IMR-90 (cell line): ENCODE data around the gene FIS1. TPM values are rescaled to one million over a fixed set of nuclear protein-coding genes. Genes with fewer than 3 reads are reported as not detected.

Experiments
- ATAC-seq: fragments of 200-7000 bp; cut with Tn5 transposase; 2 replicates; pipeline ENCODE4 v1.9.1; 2020; ENCODE audit warnings: low read depth, mild to moderate bottlenecking, moderate library complexity
- BruUV-seq: library from RNA; stranded (reverse); fragments of 400-500 nt; replicated peaks from 2 replicates; lab custom pipeline; 2021; lab: Mats Ljungman, UMichigan
- CTCF ChIA-PET: fragments of 300-600 bp; formaldehyde crosslinking; extraction: SDS; loops from one replicate; lab custom pipeline; 2021; ENCODE audit warnings: antibody characterized with exemption; lab: Yijun Ruan, JAX
- POLR2A ChIA-PET: fragments of 300-600 bp; sonication (Branson Sonifier 250); formaldehyde crosslinking; loops from one replicate; lab custom pipeline; 2022; ENCODE audit warnings: antibody characterized with exemption; ENCODE audit not compliant: unreplicated experiment; lab: Charles Lee
- DNase-seq: peaks from one replicate; pipeline ENCODE4 v3.0.0; 2013
- H2AFZ ChIP-seq: replicated peaks from 2 replicates; pipeline ENCODE3; 2013; ENCODE audit warnings: low read length, mild to moderate bottlenecking; ENCODE audit not compliant: poor library complexity
- H2AK5ac ChIP-seq: 2 replicates; pipeline ENCODE4 v1.6.1; 2013; ENCODE audit warnings: low read depth, low read length, inconsistent platforms
- H2AK9ac ChIP-seq: replicated peaks from 2 replicates; pipeline ENCODE3; 2013; ENCODE audit warnings: mild to moderate bottlenecking, low read depth, low read length, moderate library complexity; ENCODE audit not compliant: poor library complexity
- H2BK120ac ChIP-seq: 2 replicates; pipeline ENCODE4 v1.6.1; 2013; ENCODE audit warnings: low read depth, low read length, inconsistent platforms
- H2BK15ac ChIP-seq: 3 replicates; pipeline ENCODE4 v1.6.1; 2013; ENCODE audit warnings: low read depth, low read length, inconsistent platforms
- H2BK20ac ChIP-seq: 2 replicates; pipeline ENCODE4 v1.6.1; 2013; ENCODE audit warnings: low read depth, mild to moderate bottlenecking, inconsistent platforms, low read length, moderate library complexity
- H2BK5ac ChIP-seq: 2 replicates; pipeline ENCODE4 v1.6.1; 2013; ENCODE audit warnings: mild to moderate bottlenecking, low read depth, low read length, inconsistent platforms; ENCODE audit not compliant: poor library complexity, severe bottlenecking
- H3K14ac ChIP-seq: replicated peaks from 2 replicates; pipeline ENCODE4 v1.6.1; 2013; ENCODE audit warnings: low read depth, low read length, inconsistent platforms
- H3K18ac ChIP-seq: 2 replicates; pipeline ENCODE4 v1.6.1; 2013; ENCODE audit warnings: low read depth, low read length, control low read depth
- H3K23ac ChIP-seq: 2 replicates; pipeline ENCODE4 v1.6.1; 2013; ENCODE audit warnings: low read depth, low read length, inconsistent platforms
- H3K27ac ChIP-seq: 2 replicates; pipeline ENCODE4 v1.5.1; 2013; ENCODE audit warnings: mild to moderate bottlenecking, control low read depth, low read length; ENCODE audit not compliant: insufficient read depth
- H3K27me3 ChIP-seq: 2 replicates; pipeline ENCODE4 v1.6.1; 2013; ENCODE audit warnings: low read length; ENCODE audit not compliant: control insufficient read depth, insufficient read depth
- H3K36me3 ChIP-seq: 2 replicates; pipeline ENCODE4 v1.6.1; 2013; ENCODE audit warnings: low read length, mixed read lengths; ENCODE audit not compliant: control insufficient read depth, insufficient read depth
- H3K4ac ChIP-seq: 2 replicates; pipeline ENCODE4 v1.6.1; 2013; ENCODE audit warnings: low read depth, low read length, inconsistent platforms
- H3K4me1 ChIP-seq: 2 replicates; pipeline ENCODE4 v1.6.1; 2013; ENCODE audit warnings: low read length, mixed read lengths; ENCODE audit not compliant: control insufficient read depth, insufficient read depth
- H3K4me2 ChIP-seq: 2 replicates; pipeline ENCODE4 v1.6.1; 2013; ENCODE audit warnings: low read depth, mild to moderate bottlenecking, control low read depth, low read length, moderate library complexity
- H3K4me3 ChIP-seq: 2 replicates; pipeline ENCODE4 v1.5.1; 2013; ENCODE audit warnings: low read depth, mild to moderate bottlenecking, control low read depth, low read length, moderate library complexity; ENCODE audit not compliant: insufficient read depth
- H3K56ac ChIP-seq: 2 replicates; pipeline ENCODE4 v1.6.1; 2013; ENCODE audit warnings: low read length, inconsistent platforms; ENCODE audit not compliant: insufficient read depth; ENCODE audit errors: extremely low read depth
- H3K79me1 ChIP-seq, 2 experiments: 2 replicates each; pipeline ENCODE4 v1.6.1; 2013; ENCODE audit warnings: low read length in 2 of 2, inconsistent platforms in 1 of 2, low read depth in 1 of 2
- H3K9ac ChIP-seq: 2 replicates; pipeline ENCODE4 v1.6.1; 2013; ENCODE audit warnings: low read depth, low read length, control low read depth
- H3K9me1 ChIP-seq: 2 replicates; pipeline ENCODE4 v1.6.1; 2013; ENCODE audit warnings: low read length, inconsistent platforms; ENCODE audit not compliant: insufficient read depth
- H3K9me3 ChIP-seq: 2 replicates; pipeline ENCODE4 v1.6.1; 2013; ENCODE audit warnings: low read length; ENCODE audit not compliant: control insufficient read depth, insufficient read depth
- H4K20me1 ChIP-seq: 2 replicates; pipeline ENCODE4 v1.6.1; 2013; ENCODE audit warnings: low read length, inconsistent platforms; ENCODE audit not compliant: insufficient read depth
- H4K5ac ChIP-seq: 2 replicates; pipeline ENCODE4 v1.6.1; 2013; ENCODE audit warnings: mild to moderate bottlenecking, low read depth, low read length, control low read depth
- H4K8ac ChIP-seq, 2 experiments: 2 replicates each; pipeline ENCODE4 v1.6.1; 2013; ENCODE audit warnings: low read depth in 2 of 2, low read length in 2 of 2, control low read depth in 1 of 2, inconsistent platforms in 1 of 2
- H4K91ac ChIP-seq: 2 replicates; pipeline ENCODE4 v1.6.1; 2013; ENCODE audit warnings: low read depth, low read length, inconsistent platforms; ENCODE audit not compliant: insufficient read depth
- BHLHE40 ChIP-seq: fragments of 150-350 bp; IDR thresholded peaks from 2 replicates; pipeline ENCODE4 v1.6.1; 2016; ENCODE audit warnings: mild to moderate bottlenecking, low read depth, low read length
- CEBPB ChIP-seq: IDR thresholded peaks from 2 replicates; pipeline ENCODE4 v1.6.1; 2012; ENCODE audit warnings: low read depth, low read length, improper control_type of control experiment
- CHD1 ChIP-seq: IDR thresholded peaks from 2 replicates; pipeline ENCODE4 v1.6.1; 2012; ENCODE audit warnings: low read depth, low read length, improper control_type of control experiment
- FOS ChIP-seq: fragments of 150-350 bp; IDR thresholded peaks from 2 replicates; pipeline ENCODE4 v1.6.1; 2016; ENCODE audit warnings: low read depth, low read length
- MAFK ChIP-seq: IDR thresholded peaks from 2 replicates; pipeline ENCODE4 v1.6.1; 2012; ENCODE audit warnings: low read depth, low read length, improper control_type of control experiment
- MAZ ChIP-seq: IDR thresholded peaks from 2 replicates; pipeline ENCODE4 v1.6.1; 2012; ENCODE audit warnings: low read depth, mild to moderate bottlenecking, low read length, improper control_type of control experiment, moderate library complexity, borderline replicate concordance
- MXI1 ChIP-seq: IDR thresholded peaks from 2 replicates; pipeline ENCODE4 v1.6.1; 2012; ENCODE audit warnings: low read depth, mild to moderate bottlenecking, low read length, moderate library complexity, borderline replicate concordance
- NFE2L2 ChIP-seq: fragments of 150-350 bp; IDR thresholded peaks from 2 replicates; pipeline ENCODE4 v1.6.1; 2016; ENCODE audit warnings: low read depth, mild to moderate bottlenecking, low read length
- POLR2A ChIP-seq: IDR thresholded peaks from 2 replicates; pipeline ENCODE4 v1.6.1; 2012; ENCODE audit warnings: mild to moderate bottlenecking, low read depth, low read length
- RAD21 ChIP-seq: IDR thresholded peaks from 2 replicates; pipeline ENCODE4 v1.6.1; 2012; ENCODE audit warnings: low read length, improper control_type of control experiment
- RCOR1 ChIP-seq: IDR thresholded peaks from 2 replicates; pipeline ENCODE4 v1.6.1; 2012; ENCODE audit warnings: mild to moderate bottlenecking, low read length, improper control_type of control experiment; ENCODE audit not compliant: insufficient replicate concordance
- RFX5 ChIP-seq: IDR thresholded peaks from 2 replicates; pipeline ENCODE4 v1.8.0; 2012; ENCODE audit warnings: low read depth, mild to moderate bottlenecking, low read length, moderate library complexity
- SMC3 ChIP-seq: fragments of 150-350 bp; IDR thresholded peaks from 2 replicates; pipeline ENCODE4 v1.6.1; 2016; ENCODE audit warnings: low read depth, mild to moderate bottlenecking, antibody characterized with exemption, low read length, moderate library complexity
- WGBS, 2 experiments: methylation state at CpG; one replicate each; pipeline versions ENCODE4 v1.1.5 to v1.1.7; 2013; ENCODE audit warnings: missing lambda C conversion rate in 2 of 2; ENCODE audit not compliant: insufficient read length in 1 of 2; ENCODE audit errors: extremely low coverage in 2 of 2; 5-methylcytosine and 5-hydroxymethylcytosine counted together
- dilution Hi-C: fragments of 300-500 bp; cut with HindIII; formaldehyde crosslinking; loops from one replicate; pipeline ENCODE4 v1.14.3; 2018; ENCODE audit warnings: low sequenced_read_pairs; ENCODE audit not compliant: unreplicated experiment
- in situ Hi-C: fragments of 300-500 bp; cut with MboI; formaldehyde crosslinking; loops from 3 replicates; pipeline ENCODE4 v1.14.3; 2019; ENCODE audit warnings: low sequenced_read_pairs, inconsistent platforms, mixed read lengths
- intact Hi-C: fragments of 100-400 bp; cut with micrococcal nuclease; formaldehyde crosslinking; loops from 2 replicates; pipeline ENCODE4 v1.10.0; 2022
- polyA plus RNA-seq, 3 experiments: library from polyadenylated mRNA; depleted of rRNA; stranded (reverse); fragments of >200 nt; gene quantifications; 2 replicates each; pipeline ENCODE4 v1.2.3, GENCODE V29; 2012; ENCODE audit warnings: low replicate concordance in 1 of 3
- total RNA-seq: library from RNA; depleted of rRNA; stranded (reverse); fragments of >200 nt; gene quantifications from 2 replicates; pipeline ENCODE4 v1.2.3, GENCODE V29; 2012
- TF ChIP-seq, protein P1 (sequence below): fragments of 150-350 bp; IDR thresholded peaks from 2 replicates; pipeline ENCODE4 v1.6.1; 2016; ENCODE audit warnings: low read depth, mild to moderate bottlenecking, low read length, moderate library complexity, borderline replicate concordance
- TF ChIP-seq, protein P2 (sequence below): fragments of 150-350 bp; IDR thresholded peaks from 2 replicates; pipeline ENCODE4 v1.6.1; 2017; ENCODE audit warnings: mild to moderate bottlenecking, antibody characterized with exemption, low read length, low read depth
- TF ChIP-seq, protein P3 (sequence below): conservative IDR thresholded peaks from 2 replicates; pipeline ENCODE4 v1.5.1; 2012; ENCODE audit warnings: mild to moderate bottlenecking, low read depth, low read length, improper control_type of control experiment

FIS1 gene
- total and polyA plus RNA-seq, 2 of the 4 experiments (the other 2 are of a cell fraction), result 293 to 489 TPM

DNA sequence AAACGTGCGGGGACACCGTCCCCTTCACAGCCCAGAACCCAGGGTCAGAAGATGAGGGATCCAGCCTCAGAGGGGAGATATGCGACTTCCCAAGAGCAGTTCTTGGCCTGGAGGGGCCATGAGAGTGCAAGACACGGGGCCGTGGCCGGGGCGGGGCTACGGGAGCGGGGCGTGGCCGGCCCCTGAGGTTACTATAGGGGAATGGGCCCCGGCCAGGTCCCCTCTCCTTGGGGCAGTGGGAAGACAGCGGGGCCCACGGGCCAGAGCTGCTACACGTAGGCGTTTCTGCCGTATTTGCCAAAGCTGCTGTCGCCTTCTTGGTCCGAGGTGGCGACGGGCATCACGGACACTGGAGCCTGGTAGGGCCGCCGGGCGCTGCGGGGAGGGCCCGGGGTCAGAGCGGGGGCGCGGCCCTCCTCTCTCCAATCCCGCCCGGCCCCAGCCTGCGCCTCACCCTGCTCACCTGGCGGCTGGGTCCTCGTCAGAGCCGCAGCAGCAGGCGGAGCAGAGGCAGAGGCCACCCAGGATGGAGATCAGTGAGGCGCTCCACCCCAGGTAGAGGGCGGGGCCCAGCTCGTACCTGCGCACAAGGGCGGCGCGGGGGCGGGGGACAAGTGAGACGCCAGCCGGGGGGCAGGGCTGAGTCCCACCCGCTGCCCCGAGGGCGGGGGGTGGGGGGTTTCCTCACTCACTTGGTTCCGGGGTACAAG, 12.6 kb downstream of the FIS1 start:
- peak overlapping the region; percentile 62 for H2AFZ ChIP-seq
- no peak overlapping the region for H3K14ac ChIP-seq
- no peak overlapping the region for H3K23ac ChIP-seq
- intact Hi-C loops, result no loop called here
- ChIA-PET CTCF (no interaction called here), POLR2A (no interaction called here)
- H3K9me1 ChIP-seq, result peaks cover 4% of the 10 kb centered on the region
- BruUV-seq, result no TSS peak
- peaks cover 5% of the 10 kb centered on the region for H3K4me1 ChIP-seq
- in situ Hi-C loops, result no loop called here
- H4K8ac ChIP-seq, result peak overlapping the region; percentile 36 to 72; a peak in 2 of 4 replicates
- H3K27ac ChIP-seq, result no peak overlapping the region
- no peak overlapping the region for H2BK15ac ChIP-seq
- H3K9ac ChIP-seq, result no peak overlapping the region
- no peak overlapping the region for H2BK5ac ChIP-seq
- H3K56ac ChIP-seq, result no peak overlapping the region
- DNase-seq (no peak), ATAC-seq (peak; percentile 38)
- TF ChIP-seq CEBPB (no peak), RAD21 (no peak), MAFK (no peak), MXI1 (no peak), NFE2L2 (no peak), CHD1 (no peak), BHLHE40 (no peak), MAZ (no peak), SMC3 (no peak), FOS (no peak), RFX5 (no peak), RCOR1 (no peak), POLR2A (no peak)
- TF ChIP-seq, protein P1, sequence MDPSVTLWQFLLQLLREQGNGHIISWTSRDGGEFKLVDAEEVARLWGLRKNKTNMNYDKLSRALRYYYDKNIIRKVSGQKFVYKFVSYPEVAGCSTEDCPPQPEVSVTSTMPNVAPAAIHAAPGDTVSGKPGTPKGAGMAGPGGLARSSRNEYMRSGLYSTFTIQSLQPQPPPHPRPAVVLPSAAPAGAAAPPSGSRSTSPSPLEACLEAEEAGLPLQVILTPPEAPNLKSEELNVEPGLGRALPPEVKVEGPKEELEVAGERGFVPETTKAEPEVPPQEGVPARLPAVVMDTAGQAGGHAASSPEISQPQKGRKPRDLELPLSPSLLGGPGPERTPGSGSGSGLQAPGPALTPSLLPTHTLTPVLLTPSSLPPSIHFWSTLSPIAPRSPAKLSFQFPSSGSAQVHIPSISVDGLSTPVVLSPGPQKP, result no peak
- TF ChIP-seq, protein P2, sequence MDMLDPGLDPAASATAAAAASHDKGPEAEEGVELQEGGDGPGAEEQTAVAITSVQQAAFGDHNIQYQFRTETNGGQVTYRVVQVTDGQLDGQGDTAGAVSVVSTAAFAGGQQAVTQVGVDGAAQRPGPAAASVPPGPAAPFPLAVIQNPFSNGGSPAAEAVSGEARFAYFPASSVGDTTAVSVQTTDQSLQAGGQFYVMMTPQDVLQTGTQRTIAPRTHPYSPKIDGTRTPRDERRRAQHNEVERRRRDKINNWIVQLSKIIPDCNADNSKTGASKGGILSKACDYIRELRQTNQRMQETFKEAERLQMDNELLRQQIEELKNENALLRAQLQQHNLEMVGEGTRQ, result no peak
- TF ChIP-seq, protein P3, sequence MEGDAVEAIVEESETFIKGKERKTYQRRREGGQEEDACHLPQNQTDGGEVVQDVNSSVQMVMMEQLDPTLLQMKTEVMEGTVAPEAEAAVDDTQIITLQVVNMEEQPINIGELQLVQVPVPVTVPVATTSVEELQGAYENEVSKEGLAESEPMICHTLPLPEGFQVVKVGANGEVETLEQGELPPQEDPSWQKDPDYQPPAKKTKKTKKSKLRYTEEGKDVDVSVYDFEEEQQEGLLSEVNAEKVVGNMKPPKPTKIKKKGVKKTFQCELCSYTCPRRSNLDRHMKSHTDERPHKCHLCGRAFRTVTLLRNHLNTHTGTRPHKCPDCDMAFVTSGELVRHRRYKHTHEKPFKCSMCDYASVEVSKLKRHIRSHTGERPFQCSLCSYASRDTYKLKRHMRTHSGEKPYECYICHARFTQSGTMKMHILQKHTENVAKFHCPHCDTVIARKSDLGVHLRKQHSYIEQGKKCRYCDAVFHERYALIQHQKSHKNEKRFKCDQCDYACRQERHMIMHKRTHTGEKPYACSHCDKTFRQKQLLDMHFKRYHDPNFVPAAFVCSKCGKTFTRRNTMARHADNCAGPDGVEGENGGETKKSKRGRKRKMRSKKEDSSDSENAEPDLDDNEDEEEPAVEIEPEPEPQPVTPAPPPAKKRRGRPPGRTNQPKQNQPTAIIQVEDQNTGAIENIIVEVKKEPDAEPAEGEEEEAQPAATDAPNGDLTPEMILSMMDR, result no peak
- dilution Hi-C loops, result no loop called here
- no peak overlapping the region for H2AK5ac ChIP-seq
- peaks cover 20% of the 10 kb centered on the region for H3K36me3 ChIP-seq
- no peak overlapping the region for H4K91ac ChIP-seq
- H3K18ac ChIP-seq, result no peak overlapping the region
- no peak overlapping the region for H2BK120ac ChIP-seq
- H3K4me2 ChIP-seq, result no peak overlapping the region
- H3K27me3 ChIP-seq, result no peaks in the 10 kb centered on the region
- no peak overlapping the region for H3K4me3 ChIP-seq
- 28% methylated on average over 6 of the region's 52 CpGs; no CpG with 5 or more reads in 1 of the 2 experiments for WGBS, 2 experiments
- H4K20me1 ChIP-seq, result peaks cover 6% of the 10 kb centered on the region
- no peak overlapping the region for H2BK20ac ChIP-seq
- H3K79me1 ChIP-seq, result peaks cover 0 to 6% of the 10 kb centered on the region in 2 experiments; a peak in 2 of 4 replicates
- no peak overlapping the region for H4K5ac ChIP-seq
- H2AK9ac ChIP-seq, result peak overlapping the region; percentile 3
- H3K9me3 ChIP-seq, result no peaks in the 10 kb centered on the region
- peak overlapping the region; percentile 43; the same call in 1 of the 2 replicates for H3K4ac ChIP-seq
